HEK293 (cell line): Measurements from ENCODE around the gene TLK1.

Source experiments
- CTCF ChIA-PET: fragments of 350-600 bp; formaldehyde crosslinking; extraction: SDS; loops from one replicate; lab custom pipeline; 2021; ENCODE audit warnings: antibody characterized with exemption; lab: Yijun Ruan, JAX
- POLR2A ChIA-PET: fragments of 300-600 bp; formaldehyde crosslinking; extraction: SDS; loops from one replicate; lab custom pipeline; 2020; ENCODE audit warnings: antibody characterized with exemption, inconsistent platforms; lab: Yijun Ruan, JAX
- H3K27ac ChIP-seq: fragments of 200-500 bp; sonication (Bioruptor generic); 2 replicates; pipeline ENCODE4 v1.5.1; 2014; ENCODE audit warnings: low read depth, low read length, control low read depth, inconsistent platforms; ENCODE audit errors: extremely low read depth
- H3K36me3 ChIP-seq, 2 experiments: fragments of 200-500 bp in 1 of 2; sonication (Bioruptor generic) in 1 of 2; 1 replicate in 1 of 2; 2 replicates in 1 of 2; pipeline ENCODE4 v1.5.1; 2014 to 2017; ENCODE audit warnings: inconsistent platforms in 2 of 2, low read length in 2 of 2; ENCODE audit not compliant: control insufficient read depth in 2 of 2, insufficient read depth in 1 of 2
- H3K4me1 ChIP-seq: fragments of 200-500 bp; sonication (Bioruptor generic); 2 replicates; pipeline ENCODE4 v1.5.1; 2014; ENCODE audit warnings: mild to moderate bottlenecking, low read length, inconsistent platforms; ENCODE audit not compliant: control insufficient read depth, insufficient read depth
- H3K4me3 ChIP-seq: 2 replicates; pipeline ENCODE4 v1.5.1; 2011; ENCODE audit warnings: low read depth, mild to moderate bottlenecking, control low read depth, low read length, moderate library complexity
- H3K9me3 ChIP-seq: fragments of 200-500 bp; sonication (Bioruptor generic); 2 replicates; pipeline ENCODE4 v1.5.1; 2014; ENCODE audit warnings: low read depth, low read length, inconsistent platforms; ENCODE audit not compliant: control insufficient read depth, insufficient read depth
- BCL11A ChIP-seq: fragments of 450-650 bp; formaldehyde crosslinking; IDR thresholded peaks from 2 replicates; pipeline ENCODE4 v1.5.1; 2016; ENCODE audit warnings: low read depth, missing biosample characterization, missing genetic modification characterization
- PRDM6 ChIP-seq: fragments of 450-650 bp; formaldehyde crosslinking; IDR thresholded peaks from 2 replicates; pipeline ENCODE4 v1.5.1; 2017; ENCODE audit warnings: missing biosample characterization, missing genetic modification characterization
- YY2 ChIP-seq: fragments of 450-650 bp; formaldehyde crosslinking; IDR thresholded peaks from 2 replicates; pipeline ENCODE4 v1.5.1; 2016; ENCODE audit warnings: missing biosample characterization, missing genetic modification characterization
- ZBTB20 ChIP-seq: fragments of 450-650 bp; formaldehyde crosslinking; IDR thresholded peaks from 2 replicates; pipeline ENCODE4 v1.5.1; 2016; ENCODE audit warnings: missing biosample characterization, missing genetic modification characterization
- ZNF132 ChIP-seq: fragments of 450-650 bp; formaldehyde crosslinking; IDR thresholded peaks from 2 replicates; pipeline ENCODE4 v1.5.1; 2017; ENCODE audit warnings: missing biosample characterization, missing genetic modification characterization, borderline replicate concordance
- ZNF140 ChIP-seq: fragments of 450-650 bp; formaldehyde crosslinking; IDR thresholded peaks from 2 replicates; pipeline ENCODE4 v1.5.1; 2016; ENCODE audit warnings: missing biosample characterization, missing genetic modification characterization
- ZNF239 ChIP-seq: fragments of 450-650 bp; formaldehyde crosslinking; IDR thresholded peaks from 2 replicates; pipeline ENCODE4 v1.5.1; 2016; ENCODE audit warnings: missing biosample characterization, missing genetic modification characterization
- ZNF26 ChIP-seq: fragments of 450-650 bp; formaldehyde crosslinking; IDR thresholded peaks from 2 replicates; pipeline ENCODE4 v1.5.1; 2016; ENCODE audit warnings: missing biosample characterization, missing genetic modification characterization
- ZNF391 ChIP-seq: fragments of 450-650 bp; formaldehyde crosslinking; IDR thresholded peaks from 2 replicates; pipeline ENCODE4 v1.5.1; 2016; ENCODE audit warnings: low read depth, missing biosample characterization, missing genetic modification characterization, borderline replicate concordance
- ZNF596 ChIP-seq: fragments of 450-650 bp; IDR thresholded peaks from 2 replicates; pipeline ENCODE4 v1.5.0; 2018; ENCODE audit warnings: missing biosample characterization, mild to moderate bottlenecking, missing genetic modification characterization, moderate library complexity
- ZNF610 ChIP-seq: fragments of 450-650 bp; formaldehyde crosslinking; IDR thresholded peaks from 2 replicates; pipeline ENCODE4 v1.5.1; 2016; ENCODE audit warnings: missing biosample characterization, missing genetic modification characterization, borderline replicate concordance
- ZSCAN23 ChIP-seq: fragments of 450-650 bp; formaldehyde crosslinking; IDR thresholded peaks from 2 replicates; pipeline ENCODE4 v1.5.1; 2016; ENCODE audit warnings: missing biosample characterization, missing genetic modification characterization

Gene TLK1

GRCh38 chr2:170943596-170943995 lies 217.1 kb downstream of the TLK1 start:
- TF ChIP-seq ZNF610 (tag by site-specific recombination), result no peak
- TF ChIP-seq ZSCAN23 (tag by site-specific recombination), result no peak
- no peak for TF ChIP-seq ZNF26 (tag by site-specific recombination)
- TF ChIP-seq ZNF391 (tag by site-specific recombination), result no peak
- TF ChIP-seq ZNF132, result no peak
- no peak for TF ChIP-seq ZNF596 (tag by site-specific recombination)
- ChIA-PET CTCF (interaction anchor here (0.7 to 1.0 kb wide), 3 partner anchors 15 to 201 kb away, joined by 3 read pairs; partner anchors contain the start of gene GORASP2), POLR2A (no interaction called here)
- peaks cover 4% of the 10 kb centered on the region; the same call in 1 of the 2 replicates for H3K4me1 ChIP-seq
- H3K36me3 ChIP-seq, result peaks cover 0 to 3% of the 10 kb centered on the region in 2 experiments; a peak in 1 of 3 replicates
- H3K27ac ChIP-seq, result no peak overlapping the region
- no peaks in the 10 kb centered on the region for H3K9me3 ChIP-seq
- no peak overlapping the region for H3K4me3 ChIP-seq

GRCh38 chr2:170943041-170943440 lies 217.7 kb downstream of the TLK1 start:
- Histone ChIP-seq H3K9me3 (no peaks in the 10 kb centered on the region), H3K4me3 (no peak overlapping the region), H3K4me1 (peaks cover 4% of the 10 kb centered on the region; the same call in 1 of the 2 replicates), H3K27ac (no peak overlapping the region), H3K36me3 (peaks cover 0 to 3% of the 10 kb centered on the region in 2 experiments; a peak in 1 of 3 replicates)
- POLR2A ChIA-PET, result no interaction called here
- CTCF ChIA-PET, result interaction anchor here (0.7 to 1.0 kb wide), 3 partner anchors 14 to 202 kb away, joined by 3 read pairs; partner anchors contain the start of gene GORASP2
- 0 out of 2 replicates have a peak, but pooled peaks have one; percentile 15 for TF ChIP-seq PRDM6 (tag by site-specific recombination)
- no peak for TF ChIP-seq YY2 (tag by site-specific recombination)

- peaks cover 4% of the 10 kb centered on the region; the same call in 1 of the 2 replicates for H3K4me1 ChIP-seq
- TF ChIP-seq ZNF140 (tag by site-specific recombination) (0 out of 2 replicates have a peak, but pooled peaks have one; percentile 19), ZBTB20 (tag by site-specific recombination) (no peak), ZNF239 (no peak), BCL11A (tag by site-specific recombination) (no peak)
- CTCF ChIA-PET, result interaction anchor here (0.8 kb wide), 1 partner anchor 14 kb away, joined by 3 read pairs; the partner anchor contains the start of gene GORASP2
- no peaks in the 10 kb centered on the region for H3K9me3 ChIP-seq
- POLR2A ChIA-PET, result no interaction called here
- no peak overlapping the region for H3K4me3 ChIP-seq
- H3K36me3 ChIP-seq, result peaks cover 0 to 7% of the 10 kb centered on the region in 2 experiments; a peak in 2 of 3 replicates
- no peak overlapping the region for H3K27ac ChIP-seq
Measured at GRCh38 chr2:170942615-170943014, 218.1 kb downstream of the TLK1 start.
